ENCODE data around the gene TANGO2.
A peak's percentile ranks its signal among the peaks of the same experiment; 100 is the strongest.

TANGO2 gene

GRCh38 chr22:20109411-20110358 lies 88.8 kb downstream of the TANGO2 start:
- no peak for DNase-seq

- DNase-seq: no peak
Observed at GRCh38 chr22:20110359-20110985, 89.6 kb downstream of the TANGO2 start.

GRCh38 chr22:20111045-20111688 lies 90.3 kb downstream of the TANGO2 start:
- DNase-seq: peak in 1 of 2 donors; percentile 47

- DNase-seq: no peak
Observed at GRCh38 chr22:20111689-20112622, 91.0 kb downstream of the TANGO2 start.

- no peak for DNase-seq
Observed at GRCh38 chr22:20112623-20113511, 92.0 kb downstream of the TANGO2 start.

- no peak for DNase-seq
Observed at GRCh38 chr22:20113551-20114310, 92.8 kb downstream of the TANGO2 start.

- DNase-seq: no peak
Observed at GRCh38 chr22:20114506-20115475, 93.9 kb downstream of the TANGO2 start.

- no peak for DNase-seq
Observed at GRCh38 chr22:20115691-20116375, 94.9 kb downstream of the TANGO2 start, which contains the start of gene RANBP1. Gene RANBP1, plus strand, starts transcription at chr22:20116104. Its CDS starts 81 bp downstream, at chr22:20116185.

GRCh38 chr22:20116376-20116950 lies 95.6 kb downstream of the TANGO2 start:
- DNase-seq: no peak

Data from stimulated activated CD4-positive, alpha-beta T cell treated with anti-CD3 and anti-CD28 coated beads, Interleukin-2, amount 100 ng/mL, for 24 hours (primary cell).